Measurements from ENCODE around the gene ZIC4.

ZIC4 gene

GRCh38 chr3:147418371-147418781, 12.0 kb upstream of the ZIC4 start:
- DNase-seq (ENCODE audit: low read depth in 1 of 2, low spot score in 1 of 2) = no peak

- DNase-seq (ENCODE audit: low read depth in 1 of 2, low spot score in 1 of 2) = no peak
These were observed 11.4 kb upstream of the ZIC4 start for GRCh38 chr3:147417551-147418295.

- no peak for DNase-seq (ENCODE audit: low read depth in 1 of 2, low spot score in 1 of 2)
These were observed 10.6 kb upstream of the ZIC4 start for GRCh38 chr3:147416931-147417330.

GRCh38 chr3:147415874-147416273, 9.5 kb upstream of the ZIC4 start:
- no peak for DNase-seq (ENCODE audit: low read depth in 1 of 2, low spot score in 1 of 2)

- no peak for DNase-seq (ENCODE audit: low read depth in 1 of 2, low spot score in 1 of 2)
These were observed 8.9 kb upstream of the ZIC4 start for GRCh38 chr3:147415286-147415685.

- DNase-seq (ENCODE audit: low read depth in 1 of 2, low spot score in 1 of 2) = no peak
These were observed 8.2 kb upstream of the ZIC4 start for GRCh38 chr3:147414390-147415138.

GRCh38 chr3:147413686-147414389, 7.5 kb upstream of the ZIC4 start:
- no peak for DNase-seq (ENCODE audit: low read depth in 1 of 2, low spot score in 1 of 2)

GRCh38 chr3:147412917-147413685, 6.8 kb upstream of the ZIC4 start:
- DNase-seq (ENCODE audit: low read depth in 1 of 2, low spot score in 1 of 2) = no peak

GRCh38 chr3:147412261-147412916, 6.0 kb upstream of the ZIC4 start:
- DNase-seq (ENCODE audit: low read depth in 1 of 2, low spot score in 1 of 2) = no peak

GRCh38 chr3:147411815-147412241, 5.5 kb upstream of the ZIC4 start:
- no peak for DNase-seq (ENCODE audit: low read depth in 1 of 2, low spot score in 1 of 2)

- no peak for DNase-seq (ENCODE audit: low read depth in 1 of 2, low spot score in 1 of 2)
These were observed 5.0 kb upstream of the ZIC4 start for GRCh38 chr3:147411238-147411814.

GRCh38 chr3:147410526-147411237, 4.3 kb upstream of the ZIC4 start:
- DNase-seq (ENCODE audit: low read depth in 1 of 2, low spot score in 1 of 2) = no peak

GRCh38 chr3:147410116-147410525, 3.8 kb upstream of the ZIC4 start:
- no peak for DNase-seq (ENCODE audit: low read depth in 1 of 2, low spot score in 1 of 2)

- DNase-seq (ENCODE audit: low read depth in 1 of 2, low spot score in 1 of 2) = no peak
These were observed 3.1 kb upstream of the ZIC4 start, which contains the start of gene ZIC1 for GRCh38 chr3:147409143-147410115. TSS of gene ZIC1 (plus strand) at chr3:147409365. CDS start at chr3:147410113, 748 bp downstream.

GRCh38 chr3:147408188-147409100, 2.1 kb upstream of the ZIC4 start:
- no peak for DNase-seq (ENCODE audit: low read depth in 1 of 2, low spot score in 1 of 2)

GRCh38 chr3:147407498-147408187, 1.3 kb upstream of the ZIC4 start:
- no peak for DNase-seq (ENCODE audit: low read depth in 1 of 2, low spot score in 1 of 2)

GRCh38 chr3:147407114-147407497, 763 bp upstream of the ZIC4 start:
- DNase-seq (ENCODE audit: low read depth in 1 of 2, low spot score in 1 of 2) = no peak

All from stimulated activated CD4-positive, alpha-beta T cell treated with anti-CD3 and anti-CD28 coated beads, Interleukin-15, amount 100 ng/mL, for 1 hour (primary cell).